GM18505 (cell line): Measurements from ENCODE around the gene CACNB2.

Source experiments
- ATAC-seq: cut with Tn5 transposase; IDR thresholded peaks from one replicate; pipeline ENCODE4 v1.9.1; 2021; ENCODE audit not compliant: unreplicated experiment
- POLR2A ChIP-seq: IDR thresholded peaks from 4 replicates; pipeline ENCODE4 v1.6.1; 2011; ENCODE audit warnings: borderline replicate concordance; ENCODE audit not compliant: insufficient read depth, insufficient read length; ENCODE audit errors: extremely low read depth

CACNB2 gene

GRCh38 chr10:18235477-18235876 is 95.3 kb downstream of the CACNB2 start:
- TF ChIP-seq POLR2A = no peak
- no peak for ATAC-seq

- no peak for TF ChIP-seq POLR2A
Measured at GRCh38 chr10:18236756-18237155, 96.5 kb downstream of the CACNB2 start.

GRCh38 chr10:18238870-18239485 is 98.8 kb downstream of the CACNB2 start:
- ATAC-seq = no peak
- TF ChIP-seq POLR2A = no peak

More at GRCh38 chr10:18236756-18237155, 96.5 kb downstream of the CACNB2 start:
- ATAC-seq = no peak

GRCh38 chr10:18240185-18240882 is 100.1 kb downstream of the CACNB2 start:
- TF ChIP-seq POLR2A = no peak
- no peak for ATAC-seq

GRCh38 chr10:18246967-18247366 is 106.7 kb downstream of the CACNB2 start:
- no peak for ATAC-seq
- no peak for TF ChIP-seq POLR2A

- TF ChIP-seq POLR2A = no peak
- ATAC-seq = no peak
Measured at GRCh38 chr10:18252086-18252485, 111.9 kb downstream of the CACNB2 start.

- no peak for ATAC-seq
- TF ChIP-seq POLR2A = no peak
Measured at GRCh38 chr10:18254086-18254485, 113.9 kb downstream of the CACNB2 start.

- ATAC-seq = no peak
- no peak for TF ChIP-seq POLR2A
Measured at GRCh38 chr10:18254692-18255091, 114.5 kb downstream of the CACNB2 start.

GRCh38 chr10:18260310-18260922 is 120.2 kb downstream of the CACNB2 start:
- ATAC-seq = no peak
- TF ChIP-seq POLR2A = no peak

GRCh38 chr10:18261063-18261610 is 120.9 kb downstream of the CACNB2 start:
- ATAC-seq = no peak
- TF ChIP-seq POLR2A = no peak

GRCh38 chr10:18261768-18262231 is 121.6 kb downstream of the CACNB2 start:
- ATAC-seq = no peak
- TF ChIP-seq POLR2A = no peak

GRCh38 chr10:18264466-18265050 is 124.3 kb downstream of the CACNB2 start:
- ATAC-seq = no peak
- no peak for TF ChIP-seq POLR2A

GRCh38 chr10:18268005-18268404 is 127.8 kb downstream of the CACNB2 start:
- ATAC-seq = no peak
- no peak for TF ChIP-seq POLR2A
